ENCODE results near the gene LRRC4. TPM values are rescaled to one million over a fixed set of nuclear protein-coding genes. Genes with fewer than 3 reads are reported as not detected.

Gene LRRC4
- total RNA-seq, 1 donor from 2014 or later = 14.7 TPM

GRCh38 chr7:128034825-128035224, 3.6 kb upstream of the LRRC4 start:
- intact Hi-C loops (cut with DNase I) = no loop called here
- ATAC-seq (no peak), DNase-seq (ENCODE audit: low spot score) (no peak)

GRCh38 chr7:128033246-128033645, 2.0 kb upstream of the LRRC4 start:
- ATAC-seq (no peak), DNase-seq (ENCODE audit: low spot score) (no peak)
- intact Hi-C loops (cut with DNase I) = no loop called here

DNA sequence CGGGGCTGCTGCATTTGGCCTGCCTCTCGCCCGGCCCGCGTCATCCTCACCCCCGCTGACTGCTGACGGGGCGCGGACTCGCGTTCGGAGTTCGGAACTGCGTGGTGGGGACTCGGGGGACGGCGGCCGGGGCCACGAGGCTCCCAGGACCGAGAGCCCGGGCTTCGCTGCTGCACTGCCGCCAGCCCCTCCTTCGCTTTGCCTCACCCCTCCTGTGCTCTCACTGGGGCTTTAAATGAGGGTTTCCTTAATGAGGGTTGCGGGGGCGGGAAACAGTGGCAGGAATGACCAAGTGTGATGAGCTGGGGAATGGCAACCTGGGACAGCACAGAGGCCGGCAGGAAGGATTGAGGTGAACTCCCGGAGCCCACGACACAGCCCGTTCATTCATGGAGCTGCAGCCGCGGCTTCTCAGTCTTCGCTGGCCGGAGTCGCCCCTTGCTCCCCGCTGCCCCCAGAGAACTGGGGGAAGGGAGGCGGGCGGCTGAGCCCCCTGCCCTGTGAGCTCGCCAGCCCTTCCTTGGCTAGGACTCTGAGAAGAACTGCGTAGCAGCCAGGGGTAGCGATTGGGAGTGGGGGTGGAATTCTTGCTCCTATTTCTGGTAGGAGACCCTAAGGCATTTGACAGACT, 1.5 kb upstream of the LRRC4 start:
- DNase-seq (ENCODE audit: low spot score) (no peak), ATAC-seq (peak; percentile 33)
- intact Hi-C loops (cut with DNase I) = no loop called here

DNA sequence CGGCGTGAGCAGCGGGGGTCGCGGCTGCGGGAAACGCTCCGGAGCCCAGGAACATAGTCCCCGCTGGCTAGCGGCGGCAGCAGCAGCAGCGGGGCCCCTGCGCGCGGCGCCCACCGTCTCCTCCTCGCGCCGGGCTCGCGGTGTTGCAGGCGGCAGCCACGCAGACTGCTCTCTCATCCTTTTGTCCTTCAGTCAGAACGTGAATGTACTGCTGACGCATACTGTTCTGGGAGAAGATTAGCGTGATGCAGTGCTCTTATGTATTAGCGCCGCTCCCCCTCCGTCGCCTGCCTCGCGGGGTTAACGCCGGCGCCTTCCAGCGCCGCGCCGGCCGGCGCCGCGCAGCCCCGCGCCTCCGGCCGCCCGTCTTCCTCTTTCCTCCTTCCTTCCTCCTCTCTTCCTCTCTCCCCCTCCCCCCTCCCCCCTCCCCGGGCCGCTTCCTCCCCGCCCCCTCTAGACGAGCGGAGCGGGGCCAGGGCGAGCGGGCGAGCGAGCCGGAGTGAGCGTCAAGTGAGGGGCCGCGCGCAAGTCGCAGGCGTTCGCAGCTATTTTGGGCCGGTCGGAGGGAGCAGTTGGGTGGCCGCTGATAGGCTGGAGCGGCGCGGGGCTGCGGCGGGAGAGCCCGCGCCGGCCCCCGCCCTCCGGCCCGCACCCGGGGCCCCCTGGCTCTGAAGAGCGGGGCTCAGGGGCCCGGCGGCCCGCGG, 816 bp upstream of the LRRC4 start:
- ATAC-seq = peak; percentile 58
- intact Hi-C loops (cut with DNase I) = no loop called here
- no peak for DNase-seq (ENCODE audit: low spot score)

GRCh38 chr7:128030263-128030653, 979 bp downstream of the LRRC4 start:
- no peak for ATAC-seq
- DNase-seq (ENCODE audit: low spot score) = no peak
- intact Hi-C loops (cut with DNase I) = no loop called here

DNA sequence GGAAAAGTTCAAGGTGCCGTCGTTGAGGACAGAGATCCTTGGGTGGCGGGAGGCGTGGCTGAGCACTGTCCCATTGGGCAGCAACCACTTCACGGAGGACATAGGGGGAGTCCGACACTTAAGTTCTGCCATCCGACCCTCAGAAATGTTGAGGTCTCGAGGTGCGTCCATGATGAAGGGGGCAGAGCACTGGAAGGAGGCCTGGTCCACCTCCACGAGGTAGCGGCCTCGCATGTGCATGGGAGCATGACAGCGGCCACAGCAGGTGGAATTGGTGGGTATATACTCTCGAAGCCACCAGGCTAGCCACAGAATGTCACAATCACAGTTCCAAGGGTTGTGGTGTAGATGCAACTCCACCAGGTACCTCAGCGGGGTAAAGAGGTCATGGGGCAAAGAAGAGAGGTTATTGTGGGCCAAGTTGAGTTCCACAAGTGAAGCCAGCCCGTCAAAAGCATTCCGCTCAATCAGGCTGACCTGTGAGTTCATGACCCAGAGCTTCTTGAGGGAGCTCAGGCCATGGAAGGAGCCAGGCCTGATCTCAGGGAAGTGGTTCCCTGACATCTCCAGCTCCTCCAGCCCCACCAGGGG, 1.7 kb downstream of the LRRC4 start:
- no peak for DNase-seq (ENCODE audit: low spot score)
- no peak for ATAC-seq
- intact Hi-C loops (cut with DNase I) = loop anchor here (10.0 kb wide), 1 partner anchor 85 kb away; no protein-coding TSS in a partner anchor

DNA sequence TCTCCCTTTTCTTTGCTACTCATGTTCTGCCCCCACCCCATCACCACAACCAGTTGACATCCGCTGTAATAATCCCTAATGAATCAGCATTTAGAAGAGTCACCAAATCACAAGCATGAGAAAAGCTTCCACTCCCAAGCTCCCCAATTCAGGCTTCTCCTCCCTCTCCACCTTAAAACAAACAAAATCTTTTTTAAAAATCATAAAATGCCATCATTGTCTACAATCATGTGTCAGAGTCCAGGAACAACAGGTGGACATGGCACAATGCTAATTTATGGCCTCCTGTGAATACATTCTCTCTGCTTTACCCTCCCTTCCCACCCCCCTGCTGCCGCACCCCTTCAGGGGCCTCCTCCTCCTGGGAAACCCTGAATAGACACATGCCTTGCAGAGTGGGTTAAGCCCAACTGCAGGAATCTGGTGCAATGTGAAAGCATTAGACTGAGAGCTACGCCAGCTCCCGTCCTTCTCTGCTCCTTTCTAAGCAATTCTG, 3.7 kb downstream of the LRRC4 start:
- DNase-seq (ENCODE audit: low spot score) = no peak
- no peak for ATAC-seq
- intact Hi-C loops (cut with DNase I) = loop anchor here (10.0 kb wide), 1 partner anchor 83 kb away; no protein-coding TSS in a partner anchor

- intact Hi-C loops (cut with DNase I) = loop anchor here (10.0 kb wide), 1 partner anchor 82 kb away; no protein-coding TSS in a partner anchor
- DNase-seq (ENCODE audit: low spot score) (no peak), ATAC-seq (no peak)
These were observed 4.7 kb downstream of the LRRC4 start for GRCh38 chr7:128026551-128026950.

- DNase-seq (ENCODE audit: low spot score) (no peak), ATAC-seq (no peak)
- intact Hi-C loops (cut with DNase I) = loop anchor here (10.0 kb wide), 1 partner anchor 81 kb away; no protein-coding TSS in a partner anchor
These were observed 5.4 kb downstream of the LRRC4 start for GRCh38 chr7:128025819-128026218.

GRCh38 chr7:128025380-128025779, 5.9 kb downstream of the LRRC4 start:
- intact Hi-C loops (cut with DNase I) = loop anchor here (10.0 kb wide), 1 partner anchor 81 kb away; no protein-coding TSS in a partner anchor
- ATAC-seq (no peak), DNase-seq (ENCODE audit: low spot score) (no peak)

DNA sequence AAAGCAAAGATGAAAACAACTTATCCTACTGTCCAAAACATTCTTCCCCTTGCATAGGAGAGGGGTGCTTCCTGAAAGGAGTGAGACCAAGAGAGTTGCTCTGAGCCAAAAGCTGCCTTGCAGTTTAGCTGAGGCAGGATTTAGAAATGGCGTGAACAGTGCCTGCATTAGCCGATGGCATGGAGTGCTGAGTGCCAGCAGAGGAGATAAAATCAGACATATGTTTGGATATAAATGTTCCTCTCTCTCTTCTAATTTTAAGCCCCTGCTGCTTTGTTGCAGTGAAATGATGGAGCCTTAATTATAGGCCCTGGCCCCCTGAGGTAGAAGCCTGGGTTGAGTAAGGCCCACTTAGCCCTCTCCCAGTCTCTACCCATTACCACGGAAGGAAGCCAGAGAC, 7.1 kb downstream of the LRRC4 start:
- intact Hi-C loops (cut with DNase I) = loop anchor here (10.0 kb wide), 1 partner anchor 79 kb away; no protein-coding TSS in a partner anchor
- ATAC-seq (no peak), DNase-seq (ENCODE audit: low spot score) (no peak)

GRCh38 chr7:128022631-128023532, 8.4 kb downstream of the LRRC4 start:
- intact Hi-C loops (cut with DNase I) = loop anchor here (10.0 kb wide), 1 partner anchor 78 kb away; no protein-coding TSS in a partner anchor
- ATAC-seq (peak; percentile 77), DNase-seq (ENCODE audit: low spot score) (no peak)

DNA sequence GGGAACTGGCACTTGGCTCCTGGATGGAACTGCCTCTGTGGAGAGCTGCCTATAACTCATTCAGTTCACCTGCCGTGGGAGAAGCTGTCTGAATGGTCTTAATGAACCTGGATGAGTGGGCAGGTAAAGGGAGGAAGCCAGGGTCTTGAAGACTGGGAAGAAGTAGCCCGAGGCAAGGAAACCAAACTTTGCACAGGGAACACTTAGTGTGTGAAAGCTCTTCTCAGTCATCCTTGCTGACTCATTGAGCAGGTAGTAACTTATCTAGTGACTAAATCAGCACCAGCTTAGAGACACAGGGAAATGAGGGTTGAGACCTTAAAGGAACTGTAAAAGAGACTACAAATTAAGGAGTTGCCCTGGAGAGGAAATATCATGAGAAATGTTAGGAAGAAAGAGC, 9.9 kb downstream of the LRRC4 start:
- intact Hi-C loops (cut with DNase I) = loop anchor here (10.0 kb wide), 1 partner anchor 77 kb away; no protein-coding TSS in a partner anchor
- DNase-seq (ENCODE audit: low spot score) = no peak
- no peak for ATAC-seq

GRCh38 chr7:128020159-128020558, 11.1 kb downstream of the LRRC4 start:
- intact Hi-C loops (cut with DNase I) = loop anchor here (10.0 kb wide), 1 partner anchor 75 kb away; no protein-coding TSS in a partner anchor
- no peak for ATAC-seq
- no peak for DNase-seq (ENCODE audit: low spot score)

- ATAC-seq (no peak), DNase-seq (ENCODE audit: low spot score) (no peak)
- intact Hi-C loops (cut with DNase I) = no loop called here
These were observed 11.9 kb downstream of the LRRC4 start for GRCh38 chr7:128019288-128019687.

- intact Hi-C loops (cut with DNase I) = no loop called here
- ATAC-seq = no peak
These were observed 13.1 kb downstream of the LRRC4 start for GRCh38 chr7:128017862-128018845.

GRCh38 chr7:128017460-128017859, 13.8 kb downstream of the LRRC4 start:
- DNase-seq (ENCODE audit: low spot score) (no peak), ATAC-seq (no peak)
- intact Hi-C loops (cut with DNase I) = no loop called here

More at GRCh38 chr7:128017862-128018845, 13.1 kb downstream of the LRRC4 start:
- DNase-seq (ENCODE audit: low spot score) = no peak

DNA sequence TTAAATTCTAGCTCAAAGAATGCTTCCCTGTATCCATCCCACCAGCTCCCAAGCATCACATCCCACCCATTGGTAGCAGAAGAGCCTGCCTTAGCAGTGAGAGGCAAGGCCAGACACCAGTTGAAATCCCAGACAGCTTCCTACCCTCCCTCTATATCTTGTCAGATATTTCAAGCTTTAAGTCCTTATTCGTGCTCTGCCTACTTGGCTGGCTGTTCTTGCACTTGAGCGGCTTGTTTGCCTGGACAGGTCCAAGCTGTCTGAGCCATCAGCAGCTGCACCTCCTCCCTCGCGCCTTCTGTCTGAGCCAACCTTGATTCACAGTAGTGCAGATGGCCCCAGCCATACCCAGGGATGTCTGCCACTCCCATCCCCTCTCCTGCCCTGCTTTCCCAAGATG, 16.4 kb downstream of the LRRC4 start:
- ATAC-seq (no peak), DNase-seq (ENCODE audit: low spot score) (no peak)
- intact Hi-C loops (cut with DNase I) = no loop called here

Data from sciatic nerve (tissue), 2 donors.